GM06990 (cell line): ENCODE measurements around the gene PLAAT5.
A peak's percentile ranks its signal among the peaks of the same experiment; 100 is the strongest.

Source experiments
- DNase-seq: peaks from one replicate; pipeline ENCODE4 v3.0.0-alpha.2; 2011; ENCODE audit not compliant: insufficient read length; ENCODE audit errors: extremely low read depth
- H3K27me3 ChIP-seq: replicated peaks from 2 replicates; pipeline ENCODE4 v1.6.0; 2011; ENCODE audit warnings: low read length; ENCODE audit not compliant: control insufficient read depth, insufficient read depth
- H3K36me3 ChIP-seq: 2 replicates; pipeline ENCODE4 v1.5.1; 2011; ENCODE audit warnings: low read length; ENCODE audit not compliant: control insufficient read depth, insufficient read depth
- H3K4me3 ChIP-seq: replicated peaks from 2 replicates; pipeline ENCODE4 v1.5.1; 2011; ENCODE audit warnings: low read depth, mild to moderate bottlenecking, control low read depth, low read length
- CTCF ChIP-seq: IDR thresholded peaks from 2 replicates; pipeline ENCODE4 v1.5.1; 2011; ENCODE audit warnings: low read length, control low read depth, mild to moderate bottlenecking, inconsistent platforms; ENCODE audit not compliant: insufficient read depth, poor library complexity, severe bottlenecking

Gene PLAAT5

GRCh38 chr11:63488789-63489188 is 2.2 kb downstream of the PLAAT5 start:
- TF ChIP-seq CTCF, result no peak
- H3K27me3 ChIP-seq, result no peaks in the 10 kb centered on the region; the same call in 1 of the 2 replicates
- H3K36me3 ChIP-seq, result no peaks in the 10 kb centered on the region
- H3K4me3 ChIP-seq, result no peak overlapping the region
- no peak for DNase-seq

GRCh38 chr11:63485777-63486176 is 5.2 kb downstream of the PLAAT5 start:
- H3K4me3 ChIP-seq, result no peak overlapping the region
- no peak for DNase-seq
- H3K27me3 ChIP-seq, result no peaks in the 10 kb centered on the region; the same call in 1 of the 2 replicates
- no peak for TF ChIP-seq CTCF
- H3K36me3 ChIP-seq, result no peaks in the 10 kb centered on the region

GRCh38 chr11:63480039-63480438 is 10.9 kb downstream of the PLAAT5 start:
- no peaks in the 10 kb centered on the region for H3K27me3 ChIP-seq
- H3K36me3 ChIP-seq, result no peaks in the 10 kb centered on the region
- H3K4me3 ChIP-seq, result no peak overlapping the region
- DNase-seq, result no peak
- no peak for TF ChIP-seq CTCF

GRCh38 chr11:63478896-63479295 is 12.1 kb downstream of the PLAAT5 start:
- TF ChIP-seq CTCF, result peak; percentile 84
- H3K36me3 ChIP-seq, result no peaks in the 10 kb centered on the region
- no peak overlapping the region for H3K4me3 ChIP-seq
- DNase-seq, result peak; percentile 25
- H3K27me3 ChIP-seq, result no peaks in the 10 kb centered on the region

- no peak for TF ChIP-seq CTCF
- Histone ChIP-seq H3K4me3 (no peak overlapping the region), H3K36me3 (no peaks in the 10 kb centered on the region), H3K27me3 (no peaks in the 10 kb centered on the region)
- DNase-seq, result no peak
These were observed 14.3 kb downstream of the PLAAT5 start for GRCh38 chr11:63476618-63477017.

GRCh38 chr11:63472372-63472771 is 18.6 kb downstream of the PLAAT5 start:
- DNase-seq, result no peak
- no peaks in the 10 kb centered on the region for H3K36me3 ChIP-seq
- no peak overlapping the region for H3K4me3 ChIP-seq
- TF ChIP-seq CTCF, result no peak
- H3K27me3 ChIP-seq, result no peaks in the 10 kb centered on the region
